Activated effector memory CD4-positive, alpha-beta T cell treated with anti-CD3 and anti-CD28 coated beads, Interleukin-2, amount 50 U/mL, for 16 hours (primary cell): ENCODE results near the gene TMED3.

Source experiments
- DNase-seq: peaks from one replicate; pipeline ENCODE4 v3.0.0-alpha.2; 2020

TMED3 gene

DNA sequence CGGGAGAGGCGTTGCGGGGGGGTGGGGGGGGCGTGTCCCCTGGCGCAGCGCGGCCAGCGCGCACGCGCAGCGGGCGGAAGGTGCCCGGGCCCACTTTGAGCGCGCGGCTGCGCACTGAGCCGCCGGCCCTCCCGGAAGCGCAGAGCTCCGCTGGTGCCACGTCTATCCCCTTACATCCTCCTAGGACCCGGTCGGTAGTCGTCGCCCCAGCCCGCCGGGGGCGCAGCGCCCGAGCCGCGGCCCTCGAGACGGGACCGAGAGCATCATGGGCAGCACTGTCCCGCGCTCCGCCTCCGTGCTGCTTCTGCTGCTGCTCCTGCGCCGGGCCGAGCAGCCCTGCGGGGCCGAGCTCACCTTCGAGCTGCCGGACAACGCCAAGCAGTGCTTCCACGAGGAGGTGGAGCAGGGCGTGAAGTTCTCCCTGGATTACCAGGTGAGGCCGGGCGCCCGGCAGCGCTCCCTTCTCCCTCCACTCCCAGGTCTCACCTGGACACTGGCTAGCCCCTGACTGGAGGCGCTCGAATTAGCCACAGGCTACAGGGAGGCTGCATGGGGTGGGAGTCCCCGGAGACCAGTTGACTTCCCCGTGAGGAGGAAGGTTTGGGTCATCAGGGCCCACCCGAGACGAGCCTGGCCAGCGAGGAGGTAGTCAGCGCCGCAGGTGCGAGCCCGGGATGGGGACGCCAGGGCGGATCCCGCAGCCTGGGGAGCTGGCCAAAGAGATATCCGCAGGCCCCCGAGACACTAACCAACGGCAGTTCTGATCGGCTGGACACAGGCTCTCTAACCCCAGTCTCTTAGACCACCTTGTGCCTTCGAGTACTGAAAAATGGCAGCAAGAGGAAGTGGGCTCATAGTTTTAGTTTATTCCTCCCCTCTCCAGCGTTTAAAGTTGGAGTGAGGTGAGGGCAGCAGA lies at the start of gene TMED3:
Gene TMED3 (plus strand): TSS at position 128 of the 916 bp plus-strand sequence. CDS start 138 bp downstream, at position 266.
- peak; percentile 92 for DNase-seq

DNA sequence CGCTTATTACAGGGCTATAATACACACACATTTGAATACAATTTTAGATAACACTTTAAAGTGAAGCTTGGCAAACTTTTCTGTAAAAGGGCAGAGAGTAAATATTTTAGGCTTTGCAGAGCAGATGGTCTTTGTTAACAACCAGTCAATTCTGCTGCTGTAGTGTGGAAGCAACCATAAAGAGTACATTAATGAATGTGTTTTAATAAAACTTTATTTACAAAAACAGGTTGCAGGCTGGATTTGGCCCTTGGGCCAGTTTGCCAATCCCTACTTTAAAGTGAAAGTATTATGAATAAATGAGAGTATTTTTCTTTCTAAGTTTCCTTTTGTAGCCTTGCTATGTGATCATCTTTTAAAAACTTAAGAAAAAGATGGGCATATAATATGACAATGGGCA lies 49.1 kb upstream of the TMED3 start:
- no peak for DNase-seq

DNA sequence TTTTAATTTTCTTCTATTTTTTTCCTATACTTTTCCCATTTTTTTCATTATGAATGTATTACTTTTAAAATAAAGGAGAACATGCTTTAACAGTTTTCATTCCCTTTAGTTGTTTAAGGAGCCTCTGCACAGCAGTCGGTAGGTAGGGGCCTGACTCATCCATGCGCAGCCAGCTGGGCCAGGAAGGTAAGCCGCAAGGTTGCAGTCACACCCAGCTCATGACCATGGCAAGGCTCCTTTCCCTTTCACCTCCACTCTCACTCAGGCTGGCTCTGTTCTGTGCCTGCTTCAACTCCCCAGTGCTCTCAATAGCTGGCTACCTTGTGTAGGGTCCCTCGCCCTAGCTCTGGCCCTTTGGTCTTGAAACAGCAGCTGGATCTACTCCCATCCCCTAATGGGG lies 45.7 kb upstream of the TMED3 start:
- DNase-seq: no peak

DNA sequence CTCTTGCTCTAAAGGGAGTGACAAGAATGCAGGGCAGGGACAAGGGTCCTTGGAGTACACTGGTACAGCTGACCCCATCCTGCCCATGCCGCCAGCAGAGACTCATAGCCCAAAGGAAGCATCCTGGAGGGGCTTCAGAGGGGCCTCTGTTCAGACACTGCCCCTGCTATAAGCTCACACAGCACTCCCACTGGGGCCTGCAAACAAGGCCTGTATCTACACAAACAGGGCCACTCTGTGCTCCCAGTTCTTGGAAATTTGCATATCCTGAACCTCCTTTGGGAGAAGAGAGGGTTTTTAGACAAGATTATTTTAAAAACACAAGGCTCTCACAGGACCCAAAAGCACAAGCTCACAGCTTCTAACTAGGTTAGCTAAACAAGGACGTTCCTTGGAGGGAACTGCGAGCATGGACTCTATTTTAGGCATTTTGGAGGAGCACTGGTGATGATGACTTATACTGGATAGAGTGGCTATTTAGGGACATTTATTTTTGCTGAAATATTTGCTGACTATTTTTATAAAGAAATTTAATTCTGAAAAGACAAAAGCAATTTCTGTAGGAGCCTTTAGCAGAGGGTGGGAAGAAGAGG lies 44.8 kb upstream of the TMED3 start:
- no peak for DNase-seq

DNA sequence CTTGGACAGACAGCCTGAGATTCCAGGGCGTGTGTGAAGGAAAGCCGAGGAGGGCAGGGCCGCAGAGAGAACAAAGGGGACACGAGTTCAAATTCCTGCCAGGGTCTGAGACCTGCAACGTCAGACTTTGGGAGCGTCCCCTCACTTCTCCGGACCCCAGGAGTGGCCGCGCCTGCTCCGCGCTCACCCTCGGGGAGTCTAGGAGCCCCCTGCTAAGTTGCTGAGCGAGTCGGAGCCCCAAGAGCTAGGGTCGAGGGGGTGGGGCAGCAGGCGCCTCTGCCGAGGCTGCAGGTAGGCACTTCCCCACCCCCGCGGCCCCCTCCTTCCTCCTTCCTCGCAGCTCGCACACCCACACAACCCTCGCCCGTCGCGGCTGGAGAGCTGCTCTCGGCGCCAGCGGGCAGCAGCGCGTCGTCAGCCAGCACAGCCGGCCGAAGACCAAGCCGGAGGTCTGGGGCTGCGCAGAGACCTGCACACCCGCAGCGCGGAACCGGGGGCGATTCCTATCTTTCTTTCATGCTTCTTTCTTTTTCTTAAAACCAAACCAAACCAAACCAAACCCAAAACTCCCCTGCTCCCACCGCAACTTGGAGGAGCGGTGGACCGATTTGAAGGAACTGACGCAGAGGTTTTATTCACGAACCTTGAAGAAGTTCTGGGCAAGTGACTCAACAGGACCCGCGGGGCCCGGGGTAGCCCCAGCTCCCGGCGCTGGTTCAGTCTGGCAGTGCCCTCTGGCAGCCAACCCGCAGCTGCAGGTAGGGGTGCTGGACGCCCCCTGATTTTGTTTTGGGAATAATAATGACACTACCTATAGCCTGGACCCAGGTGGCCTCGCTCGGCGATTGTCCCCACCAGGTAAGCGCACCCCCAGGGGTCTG lies 28.3 kb upstream of the TMED3 start, which contains the start of gene ANKRD34C:
Gene ANKRD34C (plus strand): TSS at position 352 of the 881 bp plus-strand sequence. CDS start 10,563 bp downstream, outside the sequence.
- no peak for DNase-seq

DNA sequence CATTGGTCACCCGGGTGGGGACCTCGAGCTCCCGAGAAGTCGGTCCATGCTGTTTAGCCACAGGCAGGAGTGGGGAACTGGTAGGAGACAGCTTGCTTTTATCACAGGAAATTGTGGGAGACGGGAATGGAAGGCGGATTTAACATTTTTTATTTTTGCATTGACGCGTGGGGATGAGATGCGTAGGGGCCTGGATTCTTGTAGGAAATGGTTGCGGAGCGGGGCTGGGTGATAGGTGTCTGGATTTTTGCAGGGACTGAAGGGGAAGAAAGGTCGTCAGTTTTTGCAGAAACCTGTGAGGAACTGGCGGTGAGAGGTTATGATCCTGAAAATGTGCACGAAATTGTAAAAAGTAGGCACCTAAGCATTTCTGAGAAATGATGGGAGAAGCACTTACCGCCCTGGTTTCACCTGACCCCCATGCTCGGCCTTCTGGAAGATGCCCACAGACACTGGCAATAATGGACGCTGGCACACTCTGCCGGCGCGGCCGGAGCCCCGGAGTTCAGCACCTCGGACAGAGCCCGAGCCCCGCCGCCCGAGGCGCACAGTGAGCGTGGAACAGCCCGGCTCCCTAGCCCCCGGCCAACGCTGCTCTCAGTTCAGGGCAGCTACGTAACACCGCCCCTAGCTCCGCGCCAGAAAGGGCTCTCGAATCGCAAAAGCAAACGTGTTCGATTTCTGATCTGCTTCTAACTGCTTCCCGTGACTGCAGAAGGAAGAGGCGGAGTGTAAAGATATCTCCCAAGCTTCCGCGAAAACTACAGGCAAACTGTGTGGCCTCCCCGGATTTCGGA lies 27.5 kb upstream of the TMED3 start:
- DNase-seq: peak; percentile 70

DNA sequence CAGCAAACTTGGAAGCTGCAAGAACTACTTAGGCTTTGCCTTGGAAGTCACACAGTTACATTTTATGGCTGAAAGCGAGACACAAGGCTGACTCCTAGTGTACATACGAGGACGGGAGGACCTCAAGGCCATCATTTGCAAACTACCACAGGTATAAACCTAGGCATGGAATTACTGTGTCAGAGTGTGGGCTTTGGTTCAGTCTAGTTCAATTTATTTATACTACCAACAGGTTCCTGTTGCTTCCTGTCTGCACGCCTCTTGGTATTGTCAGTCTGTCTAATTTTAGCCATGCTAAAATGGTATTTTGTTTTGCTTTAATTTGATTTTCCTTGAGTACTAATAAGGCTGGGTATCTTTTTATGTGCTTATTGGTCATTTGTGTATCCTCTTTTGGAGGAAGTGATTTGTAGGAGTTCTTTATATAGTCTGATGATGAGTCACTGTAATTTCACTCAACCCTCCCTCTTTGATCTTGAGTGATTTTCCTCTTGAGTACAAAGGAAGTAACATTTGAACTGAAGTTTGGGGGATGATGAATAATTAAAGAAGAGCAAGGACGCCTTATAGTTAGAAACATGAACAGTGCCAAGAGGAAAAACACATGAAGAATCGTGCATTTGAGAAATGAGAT lies 20.2 kb upstream of the TMED3 start:
- DNase-seq: no peak

DNA sequence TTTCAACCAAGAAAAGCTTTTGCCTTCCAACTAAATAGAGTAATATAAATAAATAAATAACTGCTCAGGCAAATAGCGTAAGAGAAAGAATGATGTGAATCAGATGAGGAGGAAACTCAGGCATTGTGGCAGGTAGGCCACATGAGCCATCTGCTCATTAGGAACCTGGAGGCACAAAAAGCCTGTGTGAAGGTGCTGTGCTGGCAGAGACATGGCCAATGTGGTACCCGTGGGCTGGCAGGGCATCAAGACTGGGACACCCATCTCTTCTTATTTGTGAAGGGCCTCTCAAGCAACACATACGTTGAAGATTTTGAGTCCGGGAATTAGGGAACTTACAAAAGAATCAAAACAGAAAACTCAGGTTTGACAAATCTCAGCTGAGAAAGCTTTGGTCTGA lies 18.9 kb upstream of the TMED3 start:
- DNase-seq: no peak

DNA sequence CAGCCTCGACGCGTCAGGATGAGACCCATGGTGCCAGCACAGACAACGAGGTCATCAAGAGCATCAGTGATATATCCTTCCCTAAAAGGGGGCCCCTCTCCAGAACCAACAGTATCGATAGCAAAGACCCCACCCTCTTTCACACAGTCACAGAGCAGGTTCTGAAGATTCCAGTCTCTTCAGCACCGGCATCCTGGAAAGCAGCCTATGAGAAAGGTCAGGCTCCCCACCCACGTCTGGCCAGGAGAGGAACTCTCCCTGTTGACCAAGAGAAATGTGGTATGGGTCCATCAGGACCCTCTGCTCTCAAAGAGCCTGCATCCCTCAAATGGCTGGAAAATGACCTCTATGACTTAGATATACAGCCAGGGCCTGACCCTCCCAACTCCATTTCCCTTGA lies 16.8 kb upstream of the TMED3 start:
- DNase-seq: no peak

DNA sequence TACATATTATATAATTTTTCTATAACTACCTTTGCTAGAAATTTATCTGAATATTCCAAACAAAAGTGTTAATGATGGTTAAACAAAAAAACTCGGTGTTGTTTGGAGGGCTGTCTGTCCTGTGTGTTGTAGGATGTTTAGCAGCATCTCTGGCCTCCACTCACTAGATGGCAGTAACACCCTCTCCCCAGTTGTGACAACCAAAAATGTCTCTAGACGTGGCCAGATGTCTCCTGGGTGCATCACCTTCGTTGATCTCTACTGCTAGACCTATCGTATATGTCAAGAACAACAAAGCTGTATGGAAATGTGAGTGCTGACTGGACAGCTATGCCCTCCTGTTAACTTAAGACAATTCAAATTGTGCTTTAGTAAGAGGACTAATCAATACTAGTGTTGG lies 14.3 kb upstream of the TMED3 start:
- no peak for DNase-seq

DNA sequence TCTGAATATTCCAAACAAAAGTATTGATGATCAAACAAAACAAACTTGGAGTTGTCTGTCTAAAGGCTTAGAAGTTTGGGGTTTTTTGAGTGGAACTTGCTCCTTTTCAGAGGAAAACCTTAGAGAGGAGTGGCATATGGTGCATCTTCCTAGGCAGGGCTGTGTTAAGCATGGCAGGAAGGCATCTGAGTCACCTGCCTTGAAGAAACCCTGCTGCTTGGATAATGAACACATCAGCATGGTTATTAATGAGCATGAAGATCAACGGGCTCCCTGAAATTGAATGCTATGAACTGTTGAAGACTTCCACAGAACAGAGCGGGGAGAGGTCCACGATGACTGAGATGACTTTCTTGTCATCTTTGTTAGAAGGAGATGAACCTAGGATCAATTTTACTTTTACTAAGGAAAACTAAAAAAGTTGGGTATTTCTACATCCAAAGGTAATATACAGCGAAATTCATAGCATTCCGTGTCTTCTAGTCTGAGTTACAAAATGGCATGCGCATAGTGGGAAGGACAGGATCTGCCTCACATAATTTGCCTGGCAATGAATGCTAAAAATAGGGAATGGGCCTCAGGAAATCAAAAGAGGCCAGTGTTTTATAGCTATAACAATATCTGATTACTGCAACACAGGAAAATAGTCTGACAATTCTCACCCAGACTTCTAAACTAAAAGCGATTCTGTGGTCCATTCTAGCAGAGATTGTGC lies 11.6 kb upstream of the TMED3 start:
- no peak for DNase-seq

DNA sequence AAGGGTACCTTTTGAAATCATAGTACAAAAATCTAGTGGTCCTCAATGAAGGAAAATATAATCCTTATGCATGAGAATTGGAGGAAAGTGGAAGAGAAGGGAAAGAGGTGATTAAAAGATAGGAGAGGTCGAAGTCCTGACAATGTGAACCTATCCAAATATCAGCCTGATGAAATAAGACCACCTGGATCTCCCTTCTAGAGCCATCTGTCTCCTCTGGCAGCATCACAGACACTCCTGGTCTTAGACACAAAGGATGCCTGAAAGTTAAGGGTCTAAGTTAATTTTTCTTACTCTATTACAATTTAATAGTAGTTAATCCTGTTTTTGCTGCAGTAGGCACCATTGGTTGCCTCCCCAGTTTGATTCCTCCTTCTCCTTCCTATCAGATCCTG lies 11.1 kb upstream of the TMED3 start:
- DNase-seq: no peak

DNA sequence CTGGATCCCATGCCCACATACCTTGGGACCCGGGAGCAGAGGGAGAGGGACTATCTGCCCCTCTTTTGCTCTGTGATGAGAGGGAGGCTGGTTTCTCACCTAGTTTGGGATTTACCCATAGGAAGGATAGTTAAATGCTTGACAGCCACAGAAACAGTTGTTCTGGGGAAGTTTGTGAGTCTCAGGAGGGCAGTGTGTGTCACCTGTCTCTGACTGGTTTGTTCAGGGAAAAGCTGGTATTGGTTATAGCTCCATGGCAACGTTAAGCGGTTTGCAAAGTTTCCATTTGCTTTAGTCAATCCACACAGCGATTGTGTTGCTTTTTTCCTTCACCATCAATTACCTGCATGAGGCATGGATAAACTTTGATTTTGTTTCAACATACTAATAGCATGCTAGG lies 3.7 kb upstream of the TMED3 start:
- no peak for DNase-seq

DNA sequence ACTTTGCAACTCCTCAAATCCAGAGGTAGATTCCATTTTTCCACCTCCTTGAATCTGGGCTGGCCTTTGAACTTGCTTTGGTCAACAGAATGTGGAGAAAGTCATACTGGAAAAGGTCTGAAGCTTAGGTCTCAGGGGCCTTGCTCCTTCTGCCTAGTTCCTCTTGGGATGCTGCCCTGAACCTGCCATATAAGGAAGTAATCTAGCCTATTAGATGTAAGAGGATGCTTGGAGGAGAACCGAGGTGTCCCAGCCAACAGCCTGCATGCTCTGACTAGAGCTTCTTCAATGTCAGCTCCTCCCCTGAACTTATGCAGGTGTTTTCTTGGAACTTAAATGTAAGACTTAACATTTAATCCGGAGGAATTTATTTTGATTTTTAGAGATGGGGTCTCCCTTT lies 2.0 kb upstream of the TMED3 start:
- DNase-seq: no peak

DNA sequence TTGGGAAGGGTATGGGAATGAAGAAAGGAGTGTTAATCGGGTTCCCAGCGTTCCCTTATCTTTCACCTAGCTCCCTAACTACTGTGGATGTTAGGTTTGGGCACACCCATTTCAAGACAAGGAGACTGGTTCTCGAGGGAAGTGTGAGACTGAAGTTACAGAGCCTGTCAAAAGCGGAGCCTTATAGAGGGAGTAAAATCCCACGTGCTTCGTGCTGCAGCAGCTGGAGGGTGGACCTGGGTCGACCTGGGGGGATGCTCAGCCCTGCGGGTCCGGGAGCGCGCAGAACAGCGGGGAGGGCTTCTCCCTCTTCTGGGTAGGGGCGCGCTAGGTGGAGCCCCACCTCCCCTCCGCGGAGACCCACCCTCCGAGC lies 314 bp upstream of the TMED3 start:
- no peak for DNase-seq

DNA sequence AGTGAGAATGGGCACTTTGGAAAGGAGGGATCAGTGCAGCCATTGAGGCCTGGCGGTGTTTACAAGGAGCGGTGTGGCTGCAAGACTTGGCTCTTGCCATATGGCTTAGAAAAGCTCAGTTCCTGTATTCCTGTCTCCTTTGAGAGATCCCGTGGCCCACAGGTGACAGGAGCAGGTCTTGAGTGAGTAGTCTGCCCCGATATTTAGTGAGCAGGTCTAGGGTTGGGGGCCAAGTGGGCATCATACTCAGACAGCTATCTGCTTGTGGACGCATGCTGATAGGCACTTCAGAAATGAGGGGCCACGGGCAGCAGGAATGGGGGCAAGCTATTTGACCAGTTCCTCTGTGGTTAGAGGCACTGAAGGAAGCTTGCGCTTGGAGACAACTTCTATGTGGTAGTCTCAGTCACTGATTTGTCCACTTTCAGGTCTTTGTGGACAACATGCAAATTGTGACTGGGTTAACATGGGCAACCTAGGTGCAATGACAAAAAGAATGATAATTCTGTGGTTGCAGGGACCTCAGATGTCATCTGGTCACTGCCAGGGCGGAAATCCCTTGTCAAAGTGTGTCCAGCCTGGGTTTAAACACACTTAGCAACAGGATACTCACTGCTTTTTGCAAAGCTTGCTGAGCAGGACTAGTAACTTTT lies 1.1 kb downstream of the TMED3 start:
- DNase-seq: no peak

DNA sequence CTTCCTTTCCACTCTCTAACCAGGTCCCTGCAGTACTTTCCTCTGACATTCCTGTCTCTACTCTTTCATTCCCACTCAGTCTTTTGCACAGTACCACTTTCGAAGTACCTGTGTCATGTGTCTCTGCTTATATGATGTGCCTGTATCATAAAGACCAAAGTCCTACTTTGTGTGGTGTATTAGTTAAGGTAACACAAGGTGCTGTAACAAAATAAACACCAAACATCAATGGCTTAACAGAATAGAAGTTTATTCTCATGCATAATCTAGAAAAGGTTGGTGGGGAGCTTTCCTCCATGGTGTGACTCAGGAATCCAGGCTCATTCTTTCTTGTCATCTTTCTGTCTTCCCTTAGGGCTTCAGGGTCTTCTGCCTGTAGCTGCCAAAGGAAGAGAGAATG lies 3.3 kb downstream of the TMED3 start:
- DNase-seq: no peak

DNA sequence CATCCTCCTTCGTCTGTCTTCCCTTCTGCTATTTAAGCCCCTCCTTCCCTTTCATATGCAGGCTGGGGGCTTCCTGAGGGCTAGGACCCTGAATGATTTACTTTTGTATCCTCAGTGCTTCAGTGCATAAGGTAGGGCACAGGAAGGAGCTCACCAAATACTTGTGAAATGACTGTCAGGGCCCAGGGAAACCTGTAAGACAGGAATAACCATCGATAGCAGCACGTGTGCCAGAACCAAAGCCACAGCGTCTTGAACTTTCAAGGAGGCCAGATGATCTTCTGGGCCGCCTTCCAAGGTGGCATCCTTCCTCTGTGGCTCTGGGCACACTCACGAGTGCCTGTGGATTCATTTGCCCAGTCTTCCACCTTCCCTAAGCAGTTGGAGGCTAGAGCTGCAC lies 3.9 kb downstream of the TMED3 start:
- no peak for DNase-seq

DNA sequence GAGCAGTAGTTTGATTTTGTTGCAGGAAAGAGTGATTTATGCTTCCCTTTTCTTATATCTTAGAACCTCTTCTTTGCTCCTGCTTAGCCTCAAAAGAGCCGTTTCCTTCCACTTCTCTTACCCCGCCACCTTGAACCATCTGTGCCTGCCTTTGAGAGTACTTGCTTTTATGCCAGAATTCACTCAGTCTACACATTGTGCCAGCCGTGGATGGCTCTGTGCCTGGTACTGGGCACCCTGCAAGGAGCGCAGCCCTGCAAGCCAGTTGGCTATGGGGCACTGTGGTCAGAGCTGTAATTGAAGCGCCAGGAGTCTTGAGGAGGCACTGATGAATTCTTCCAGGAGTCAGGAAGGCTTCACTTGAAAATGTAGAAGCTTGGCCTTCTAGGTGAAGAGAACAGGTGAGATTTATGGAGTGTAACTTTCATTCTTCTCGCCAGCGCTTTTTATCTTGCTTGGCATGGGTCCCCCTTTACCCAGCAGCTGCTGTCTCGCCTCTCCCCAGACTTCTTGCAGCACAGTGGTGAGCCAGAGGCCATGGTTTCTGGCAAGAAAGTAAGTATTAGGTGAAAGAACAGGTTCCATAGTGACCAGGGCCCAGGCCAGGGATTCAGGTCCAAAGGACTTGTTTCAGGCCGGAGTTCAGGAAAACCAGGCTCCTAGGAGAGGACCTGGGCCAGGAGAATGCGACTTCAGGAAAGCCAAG lies 4.9 kb downstream of the TMED3 start:
- no peak for DNase-seq

DNA sequence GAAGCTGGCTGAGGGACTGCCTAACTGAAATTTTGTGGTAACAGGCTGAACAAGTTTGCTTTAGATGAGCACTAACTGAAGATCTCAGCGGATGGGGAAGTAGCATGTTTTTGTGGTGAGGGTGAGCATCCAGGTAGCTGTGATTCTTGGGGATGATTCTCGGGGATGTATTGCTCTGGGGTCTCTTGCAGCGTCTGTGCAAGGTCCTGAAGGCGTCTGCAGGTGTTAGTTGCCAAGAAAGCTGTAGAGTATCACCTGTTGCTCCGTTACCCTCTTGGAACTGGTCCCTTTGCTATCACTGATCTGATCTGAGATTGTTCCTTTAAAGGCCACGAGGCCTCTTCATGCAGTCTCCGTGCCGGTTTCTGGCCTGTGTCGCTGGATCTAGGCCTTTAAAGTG lies 6.0 kb downstream of the TMED3 start:
- no peak for DNase-seq
